ENCODE results near the gene TVP23A.

- TF ChIP-seq, protein P1, sequence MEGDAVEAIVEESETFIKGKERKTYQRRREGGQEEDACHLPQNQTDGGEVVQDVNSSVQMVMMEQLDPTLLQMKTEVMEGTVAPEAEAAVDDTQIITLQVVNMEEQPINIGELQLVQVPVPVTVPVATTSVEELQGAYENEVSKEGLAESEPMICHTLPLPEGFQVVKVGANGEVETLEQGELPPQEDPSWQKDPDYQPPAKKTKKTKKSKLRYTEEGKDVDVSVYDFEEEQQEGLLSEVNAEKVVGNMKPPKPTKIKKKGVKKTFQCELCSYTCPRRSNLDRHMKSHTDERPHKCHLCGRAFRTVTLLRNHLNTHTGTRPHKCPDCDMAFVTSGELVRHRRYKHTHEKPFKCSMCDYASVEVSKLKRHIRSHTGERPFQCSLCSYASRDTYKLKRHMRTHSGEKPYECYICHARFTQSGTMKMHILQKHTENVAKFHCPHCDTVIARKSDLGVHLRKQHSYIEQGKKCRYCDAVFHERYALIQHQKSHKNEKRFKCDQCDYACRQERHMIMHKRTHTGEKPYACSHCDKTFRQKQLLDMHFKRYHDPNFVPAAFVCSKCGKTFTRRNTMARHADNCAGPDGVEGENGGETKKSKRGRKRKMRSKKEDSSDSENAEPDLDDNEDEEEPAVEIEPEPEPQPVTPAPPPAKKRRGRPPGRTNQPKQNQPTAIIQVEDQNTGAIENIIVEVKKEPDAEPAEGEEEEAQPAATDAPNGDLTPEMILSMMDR (conservative IDR thresholded peaks at IDR 0.05; ENCODE audit: low read depth, low read length) = no peak
- no peak for TF ChIP-seq EZH2 (IDR thresholded peaks at IDR 0.05; ENCODE audit: borderline replicate concordance, low read depth, low read length, poor library complexity, severe bottlenecking)
Measured at GRCh38 chr16:10769381-10769780, 49.2 kb downstream of the TVP23A start.
